AG04449 (cell line): ENCODE data around the gene ALPK3.

ENCODE experiments used
- CTCF ChIA-PET: fragments of 350-600 bp; formaldehyde crosslinking; extraction: SDS; loops from one replicate; lab custom pipeline; 2021; ENCODE audit warnings: antibody characterized with exemption; lab: Yijun Ruan, JAX
- POLR2A ChIA-PET: fragments of 400-600, 350-600 bp; formaldehyde crosslinking; extraction: SDS; loops from one replicate; lab custom pipeline; 2020; ENCODE audit warnings: antibody characterized with exemption, inconsistent platforms; lab: Yijun Ruan, JAX
- DNase-seq: peaks from one replicate; pipeline ENCODE4 v3.0.0-alpha.2; 2010; ENCODE audit warnings: low read depth, low spot score
- H3K4me3 ChIP-seq: 2 replicates; pipeline ENCODE4 v1.5.1; 2011; ENCODE audit warnings: low read depth, mild to moderate bottlenecking, control low read depth, low read length
- TF ChIP-seq, protein P1 (sequence below): IDR thresholded peaks from one replicate; pipeline ENCODE4 v1.5.1; 2011; ENCODE audit warnings: mild to moderate bottlenecking, moderate library complexity, low read length, control low read depth, inconsistent platforms; ENCODE audit not compliant: insufficient read depth; ENCODE audit errors: missing control alignments

Gene ALPK3

DNA sequence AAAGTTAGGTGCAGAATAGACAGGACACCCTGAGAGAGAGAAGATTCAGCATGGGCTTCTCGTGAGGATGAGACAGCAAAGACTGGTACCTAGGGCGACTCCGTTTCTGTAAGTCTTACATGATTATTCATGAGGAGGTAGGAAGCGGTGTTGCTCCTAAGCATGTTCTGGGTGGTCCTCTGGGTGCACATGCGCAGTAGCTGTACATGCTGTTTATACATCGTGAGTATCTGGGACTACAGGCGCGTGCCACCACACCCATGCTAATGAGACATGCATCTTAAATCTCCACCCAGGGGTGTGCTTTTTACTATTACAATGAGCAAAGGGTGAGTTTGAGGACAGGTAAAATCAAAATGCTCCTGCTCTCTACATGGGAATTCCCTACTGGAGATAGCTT is 12.3 kb downstream of the ALPK3 start:
- CTCF ChIA-PET, result interaction anchor here (1.7 kb wide), 1 partner anchor 17 kb away, joined by 9 read pairs; no protein-coding TSS in a partner anchor
- POLR2A ChIA-PET, result no interaction called here
- no peak overlapping the region for H3K4me3 ChIP-seq
- DNase-seq, result no peak
- TF ChIP-seq, protein P1, sequence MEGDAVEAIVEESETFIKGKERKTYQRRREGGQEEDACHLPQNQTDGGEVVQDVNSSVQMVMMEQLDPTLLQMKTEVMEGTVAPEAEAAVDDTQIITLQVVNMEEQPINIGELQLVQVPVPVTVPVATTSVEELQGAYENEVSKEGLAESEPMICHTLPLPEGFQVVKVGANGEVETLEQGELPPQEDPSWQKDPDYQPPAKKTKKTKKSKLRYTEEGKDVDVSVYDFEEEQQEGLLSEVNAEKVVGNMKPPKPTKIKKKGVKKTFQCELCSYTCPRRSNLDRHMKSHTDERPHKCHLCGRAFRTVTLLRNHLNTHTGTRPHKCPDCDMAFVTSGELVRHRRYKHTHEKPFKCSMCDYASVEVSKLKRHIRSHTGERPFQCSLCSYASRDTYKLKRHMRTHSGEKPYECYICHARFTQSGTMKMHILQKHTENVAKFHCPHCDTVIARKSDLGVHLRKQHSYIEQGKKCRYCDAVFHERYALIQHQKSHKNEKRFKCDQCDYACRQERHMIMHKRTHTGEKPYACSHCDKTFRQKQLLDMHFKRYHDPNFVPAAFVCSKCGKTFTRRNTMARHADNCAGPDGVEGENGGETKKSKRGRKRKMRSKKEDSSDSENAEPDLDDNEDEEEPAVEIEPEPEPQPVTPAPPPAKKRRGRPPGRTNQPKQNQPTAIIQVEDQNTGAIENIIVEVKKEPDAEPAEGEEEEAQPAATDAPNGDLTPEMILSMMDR, result no peak

GRCh38 chr15:84830036-84830435 is 12.9 kb downstream of the ALPK3 start:
- no peak overlapping the region for H3K4me3 ChIP-seq
- no peak for DNase-seq
- TF ChIP-seq, protein P1, result no peak
- CTCF ChIA-PET, result no interaction called here
- POLR2A ChIA-PET, result no interaction called here

DNA sequence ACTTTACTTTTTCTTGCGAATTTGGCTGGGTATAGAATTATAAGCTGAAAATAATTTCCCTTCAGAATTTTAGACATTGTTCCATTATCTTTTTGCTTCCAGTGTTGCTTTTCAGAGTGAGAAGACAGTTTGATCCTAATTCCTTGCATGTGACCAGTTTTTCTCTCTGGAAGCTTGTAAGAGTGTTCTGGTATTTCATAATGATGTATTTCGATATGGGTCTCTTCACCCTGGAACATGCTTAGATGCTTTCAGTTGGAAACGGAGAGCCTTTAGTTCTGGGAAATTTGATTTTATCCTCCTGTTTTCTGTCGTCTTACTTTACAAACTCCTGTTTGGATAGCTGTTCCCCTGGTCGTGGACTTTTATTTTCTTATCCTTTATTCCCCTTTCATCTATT is 13.9 kb downstream of the ALPK3 start:
- no peak for DNase-seq
- H3K4me3 ChIP-seq, result no peak overlapping the region
- TF ChIP-seq, protein P1, result no peak
- CTCF ChIA-PET, result interaction anchor here (0.7 to 1.1 kb wide), 2 partner anchors 15 to 19 kb away, joined by 3 to 4 read pairs; no protein-coding TSS in a partner anchor
- POLR2A ChIA-PET, result no interaction called here

DNA sequence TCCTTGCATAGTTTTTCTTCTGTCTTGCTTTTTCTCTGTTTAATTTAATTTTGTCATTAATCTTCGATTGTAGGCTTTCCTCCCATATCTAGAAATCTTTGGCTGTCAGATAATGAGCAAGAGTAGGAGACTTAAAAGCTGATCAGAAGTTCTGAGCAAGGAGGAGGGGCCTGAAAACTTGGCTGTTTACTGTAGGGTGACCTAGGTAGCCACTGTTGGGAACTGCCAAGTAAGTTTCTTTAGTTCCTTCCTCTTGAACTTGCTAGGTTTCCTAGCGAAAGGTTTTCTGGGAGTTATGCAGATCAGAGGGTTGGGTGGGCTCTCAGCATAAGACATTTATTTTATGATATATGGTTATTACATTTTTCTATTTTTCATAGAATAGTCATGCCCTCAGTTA is 14.5 kb downstream of the ALPK3 start:
- TF ChIP-seq, protein P1, result no peak
- DNase-seq, result no peak
- ChIA-PET CTCF (interaction anchor here (1.1 kb wide), 1 partner anchor 14 kb away, joined by 4 read pairs; no protein-coding TSS in a partner anchor), POLR2A (no interaction called here)
- H3K4me3 ChIP-seq, result no peak overlapping the region

- POLR2A ChIA-PET, result no interaction called here
- CTCF ChIA-PET, result interaction anchor here (1.0 to 1.1 kb wide), 2 partner anchors 12 to 13 kb away, joined by 3 read pairs; no protein-coding TSS in a partner anchor
- TF ChIP-seq, protein P1, result no peak
- DNase-seq, result no peak
- H3K4me3 ChIP-seq, result no peak overlapping the region
Measured at GRCh38 chr15:84832448-84833040, 15.4 kb downstream of the ALPK3 start.

DNA sequence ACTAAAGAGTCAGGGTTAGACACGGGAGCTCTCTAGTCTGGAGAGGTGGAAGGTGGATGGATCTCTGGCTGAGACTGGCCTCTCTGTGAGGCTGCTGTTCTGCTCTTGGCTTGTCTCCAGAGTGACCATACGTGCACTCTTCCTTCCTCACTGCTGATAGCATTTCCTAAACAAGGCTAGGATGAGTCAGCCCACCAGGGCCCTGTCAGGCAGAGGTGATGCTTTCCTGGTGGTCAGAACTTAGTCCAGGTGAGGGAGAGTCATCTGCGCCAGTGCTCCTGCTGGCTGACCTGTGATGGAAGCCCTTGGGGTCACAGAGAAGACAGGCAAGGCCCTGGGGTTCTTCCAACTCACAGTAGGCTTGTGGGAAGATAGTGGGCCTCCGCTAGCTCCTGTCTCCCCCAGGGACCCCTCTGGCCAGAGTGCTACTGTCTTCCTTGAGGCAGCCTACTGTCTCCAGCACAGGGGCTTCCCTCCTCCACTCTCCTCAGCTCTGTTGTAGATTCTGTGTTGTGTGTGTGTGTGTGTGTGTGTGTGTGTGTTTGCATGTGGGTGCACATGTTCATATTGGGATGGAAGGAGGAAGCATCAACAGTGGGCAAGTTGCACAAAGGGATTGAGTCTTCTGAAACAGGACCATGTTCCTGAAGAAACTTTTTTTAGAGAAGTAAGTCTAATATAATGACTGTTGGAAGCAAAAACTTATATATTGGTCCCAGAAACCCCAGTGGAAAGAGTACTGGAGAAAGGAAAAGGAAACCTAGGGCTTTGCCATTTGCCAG is 16.5 kb downstream of the ALPK3 start:
- CTCF ChIA-PET, result interaction anchor here (1.0 to 1.9 kb wide), 2 partner anchors 12 to 13 kb away, joined by 3 to 12 read pairs; no protein-coding TSS in a partner anchor

More for the DNA sequence above, 16.5 kb downstream of the ALPK3 start:
- H3K4me3 ChIP-seq, result no peak overlapping the region
- TF ChIP-seq, protein P1, result no peak
- POLR2A ChIA-PET, result no interaction called here
- no peak for DNase-seq
